Neural progenitor cell (in vitro differentiated cells): ENCODE data around the gene ERCC6L. TPM values are rescaled to one million over a fixed set of nuclear protein-coding genes. Genes with fewer than 3 reads are reported as not detected.

ENCODE experiments used
- DNase-seq: peaks from one replicate; pipeline ENCODE4 v3.0.0-alpha.2; 2016; ENCODE audit warnings: low spot score
- H2AFZ ChIP-seq: fragments of 200-600 bp; sonication (generic); replicated peaks from 2 replicates; pipeline ENCODE4 v1.6.1; 2016; ENCODE audit warnings: antibody characterized with exemption
- H3F3A ChIP-seq: fragments of 200-600 bp; sonication (generic); 2 replicates; pipeline ENCODE4 v1.6.1; 2016; ENCODE audit warnings: antibody characterized with exemption, low read depth
- H3K27ac ChIP-seq: fragments of 200-600 bp; sonication (generic); 2 replicates; pipeline ENCODE4 v1.5.1; 2016; ENCODE audit warnings: mild to moderate bottlenecking
- H3K27me3 ChIP-seq: fragments of 200-600 bp; sonication (generic); 2 replicates; pipeline ENCODE4 v1.6.1; 2016; ENCODE audit warnings: mild to moderate bottlenecking, moderate library complexity
- H3K36me3 ChIP-seq: fragments of 200-600 bp; sonication (generic); 2 replicates; pipeline ENCODE4 v1.5.1; 2016
- H3K4me1 ChIP-seq: fragments of 200-600 bp; sonication (generic); 2 replicates; pipeline ENCODE4 v1.6.1; 2016; ENCODE audit warnings: mixed run types
- H3K4me2 ChIP-seq: fragments of 200-600 bp; sonication (generic); 2 replicates; pipeline ENCODE4 v1.6.1; 2016
- H3K4me3 ChIP-seq: fragments of 200-600 bp; sonication (generic); 2 replicates; pipeline ENCODE4 v1.5.1; 2016
- H3K79me2 ChIP-seq: fragments of 200-600 bp; sonication (generic); 2 replicates; pipeline ENCODE4 v1.6.1; 2016; ENCODE audit warnings: low read depth
- H3K9ac ChIP-seq: fragments of 200-600 bp; sonication (generic); 2 replicates; pipeline ENCODE4 v1.6.1; 2016
- H3K9me3 ChIP-seq: fragments of 200-600 bp; sonication (generic); 2 replicates; pipeline ENCODE4 v1.5.1; 2016; ENCODE audit warnings: low read depth
- H4K20me1 ChIP-seq: fragments of 200-600 bp; sonication (generic); 2 replicates; pipeline ENCODE4 v1.6.1; 2016; ENCODE audit warnings: low read depth
- H3K27ac Mint-ChIP-seq: 3 replicates; pipeline ENCODE4 v1.8.0; 2021; ENCODE audit warnings: mixed read lengths
- H3K27me3 Mint-ChIP-seq: 2 replicates; pipeline ENCODE4 v1.8.0; 2022; ENCODE audit warnings: low read depth, mild to moderate bottlenecking, inconsistent platforms, moderate library complexity, mixed read lengths; ENCODE audit not compliant: insufficient read depth
- H3K36me3 Mint-ChIP-seq: 3 replicates; pipeline ENCODE4 v1.8.0; 2021; ENCODE audit warnings: mixed read lengths
- H3K4me1 Mint-ChIP-seq: 3 replicates; pipeline ENCODE4 v1.8.0; 2021; ENCODE audit warnings: mixed read lengths
- H3K4me3 Mint-ChIP-seq: 3 replicates; pipeline ENCODE4 v1.8.0; 2021; ENCODE audit warnings: mild to moderate bottlenecking, moderate library complexity, mixed read lengths
- H3K9me3 Mint-ChIP-seq: 3 replicates; pipeline ENCODE4 v1.8.0; 2020; ENCODE audit warnings: mixed read lengths
- EZH2 ChIP-seq: fragments of 200-600 bp; sonication (generic); IDR thresholded peaks from 2 replicates; pipeline ENCODE4 v1.6.1; 2017; ENCODE audit warnings: antibody characterized with exemption, mild to moderate bottlenecking, moderate library complexity
- EZH2phosphoT487 ChIP-seq: fragments of 200-600 bp; sonication (generic); IDR thresholded peaks from 2 replicates; pipeline ENCODE4 v1.6.1; 2017; ENCODE audit warnings: antibody characterized with exemption
- total RNA-seq: library from RNA; depleted of rRNA; stranded (reverse); fragments of >200 nt; gene quantifications from 2 replicates; pipeline ENCODE4 v1.2.3, GENCODE V29; 2015; ENCODE audit warnings: low replicate concordance
- TF ChIP-seq, protein P1 (sequence below): fragments of 200-600 bp; sonication (generic); IDR thresholded peaks from 2 replicates; pipeline ENCODE4 v1.5.1; 2017; ENCODE audit warnings: antibody characterized with exemption, mild to moderate bottlenecking

The ERCC6L gene
- total RNA-seq, 1 donor from 2014 or later = 34.5 TPM

DNA sequence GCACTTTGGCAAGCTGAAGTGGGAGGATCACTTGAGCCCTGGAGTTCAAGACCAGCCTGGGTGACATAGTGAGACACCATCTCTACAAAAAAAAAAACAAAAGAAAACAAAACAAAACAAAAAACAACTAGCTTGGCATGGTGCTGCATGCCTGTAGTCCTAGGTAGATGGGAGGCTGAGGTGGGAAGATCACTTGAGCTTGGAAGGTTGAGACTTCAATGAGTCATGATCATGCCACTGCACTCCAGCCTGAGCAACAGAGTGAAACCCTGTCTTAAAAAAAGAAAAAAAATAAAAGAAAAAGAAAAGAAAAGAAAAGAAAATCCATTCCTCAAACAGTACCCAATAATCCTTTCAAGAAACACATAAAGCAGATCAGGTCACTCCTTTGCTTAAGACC is 14.9 kb upstream of the ERCC6L start:
- H4K20me1 ChIP-seq = no peaks in the 10 kb centered on the region
- H3F3A ChIP-seq = peaks cover 11% of the 10 kb centered on the region
- H3K4me2 ChIP-seq = no peak overlapping the region
- Mint-ChIP-seq H3K36me3 (no peaks in the 10 kb centered on the region), H3K4me3 (no peak overlapping the region), H3K27me3 (peaks cover 4% of the 10 kb centered on the region), H3K9me3 (peaks cover 3% of the 10 kb centered on the region), H3K4me1 (peaks cover 19% of the 10 kb centered on the region), H3K27ac (no peak overlapping the region)
- H3K79me2 ChIP-seq = no peaks in the 10 kb centered on the region
- TF ChIP-seq, protein P1, sequence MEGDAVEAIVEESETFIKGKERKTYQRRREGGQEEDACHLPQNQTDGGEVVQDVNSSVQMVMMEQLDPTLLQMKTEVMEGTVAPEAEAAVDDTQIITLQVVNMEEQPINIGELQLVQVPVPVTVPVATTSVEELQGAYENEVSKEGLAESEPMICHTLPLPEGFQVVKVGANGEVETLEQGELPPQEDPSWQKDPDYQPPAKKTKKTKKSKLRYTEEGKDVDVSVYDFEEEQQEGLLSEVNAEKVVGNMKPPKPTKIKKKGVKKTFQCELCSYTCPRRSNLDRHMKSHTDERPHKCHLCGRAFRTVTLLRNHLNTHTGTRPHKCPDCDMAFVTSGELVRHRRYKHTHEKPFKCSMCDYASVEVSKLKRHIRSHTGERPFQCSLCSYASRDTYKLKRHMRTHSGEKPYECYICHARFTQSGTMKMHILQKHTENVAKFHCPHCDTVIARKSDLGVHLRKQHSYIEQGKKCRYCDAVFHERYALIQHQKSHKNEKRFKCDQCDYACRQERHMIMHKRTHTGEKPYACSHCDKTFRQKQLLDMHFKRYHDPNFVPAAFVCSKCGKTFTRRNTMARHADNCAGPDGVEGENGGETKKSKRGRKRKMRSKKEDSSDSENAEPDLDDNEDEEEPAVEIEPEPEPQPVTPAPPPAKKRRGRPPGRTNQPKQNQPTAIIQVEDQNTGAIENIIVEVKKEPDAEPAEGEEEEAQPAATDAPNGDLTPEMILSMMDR = no peak
- no peak overlapping the region for H3K9ac ChIP-seq
- no peak overlapping the region for H3K27ac ChIP-seq
- H3K4me3 ChIP-seq = no peak overlapping the region
- H3K36me3 ChIP-seq = no peaks in the 10 kb centered on the region
- no peak for DNase-seq
- H3K4me1 ChIP-seq = peaks cover 5% of the 10 kb centered on the region
- H3K9me3 ChIP-seq = no peaks in the 10 kb centered on the region
- no peak overlapping the region for H2AFZ ChIP-seq
- H3K27me3 ChIP-seq = no peaks in the 10 kb centered on the region

DNA sequence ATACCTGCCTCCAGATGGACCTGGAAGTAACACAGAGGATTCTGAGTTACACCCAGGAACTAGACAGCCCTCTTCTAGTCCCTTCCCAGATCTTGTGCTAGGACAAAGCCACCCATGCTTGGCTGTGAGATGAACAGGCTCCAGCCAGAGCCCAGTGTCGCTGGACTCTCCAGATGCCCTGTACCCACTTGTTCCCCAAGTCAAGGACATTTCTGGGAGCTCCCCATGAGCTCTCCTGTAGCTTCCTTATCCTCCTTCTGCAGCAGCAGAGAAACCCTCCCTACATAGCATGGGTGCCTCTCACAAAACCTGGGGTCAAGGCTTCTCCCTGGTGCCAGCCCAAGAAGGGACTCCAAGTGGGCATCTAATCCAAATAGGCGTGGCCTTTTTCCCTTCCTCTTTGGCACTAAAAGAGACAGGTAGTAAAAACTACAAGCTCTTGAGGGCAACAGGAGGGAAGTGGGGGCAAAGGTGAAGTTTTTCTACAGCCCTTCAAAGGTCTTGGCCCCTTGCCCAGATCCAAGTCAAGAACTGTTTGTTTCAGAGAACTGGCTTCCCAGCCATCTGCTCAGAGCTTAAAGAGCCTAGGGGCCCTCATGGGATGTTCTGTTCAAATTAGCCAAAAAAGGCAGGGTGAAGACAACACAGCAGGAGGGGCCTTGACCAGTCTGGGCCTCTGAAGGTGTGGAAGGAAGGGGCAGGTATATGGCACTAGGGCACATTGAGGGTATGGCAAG is 8.5 kb upstream of the ERCC6L start:
- Histone ChIP-seq H4K20me1 (no peaks in the 10 kb centered on the region), H3F3A (no peaks in the 10 kb centered on the region), H2AFZ (no peak overlapping the region), H3K4me1 (no peaks in the 10 kb centered on the region), H3K27me3 (no peaks in the 10 kb centered on the region), H3K79me2 (no peaks in the 10 kb centered on the region), H3K27ac (no peak overlapping the region), H3K4me3 (no peak overlapping the region), H3K9me3 (no peaks in the 10 kb centered on the region), H3K9ac (no peak overlapping the region), H3K4me2 (no peak overlapping the region), H3K36me3 (no peaks in the 10 kb centered on the region)
- Mint-ChIP-seq H3K27me3 (peaks cover 4% of the 10 kb centered on the region), H3K4me3 (no peak overlapping the region), H3K27ac (no peak overlapping the region), H3K9me3 (no peaks in the 10 kb centered on the region), H3K4me1 (peaks cover 4% of the 10 kb centered on the region), H3K36me3 (no peaks in the 10 kb centered on the region)
- TF ChIP-seq EZH2 (no peak), EZH2phosphoT487 (no peak)
- TF ChIP-seq, protein P1 = no peak
- no peak for DNase-seq

DNA sequence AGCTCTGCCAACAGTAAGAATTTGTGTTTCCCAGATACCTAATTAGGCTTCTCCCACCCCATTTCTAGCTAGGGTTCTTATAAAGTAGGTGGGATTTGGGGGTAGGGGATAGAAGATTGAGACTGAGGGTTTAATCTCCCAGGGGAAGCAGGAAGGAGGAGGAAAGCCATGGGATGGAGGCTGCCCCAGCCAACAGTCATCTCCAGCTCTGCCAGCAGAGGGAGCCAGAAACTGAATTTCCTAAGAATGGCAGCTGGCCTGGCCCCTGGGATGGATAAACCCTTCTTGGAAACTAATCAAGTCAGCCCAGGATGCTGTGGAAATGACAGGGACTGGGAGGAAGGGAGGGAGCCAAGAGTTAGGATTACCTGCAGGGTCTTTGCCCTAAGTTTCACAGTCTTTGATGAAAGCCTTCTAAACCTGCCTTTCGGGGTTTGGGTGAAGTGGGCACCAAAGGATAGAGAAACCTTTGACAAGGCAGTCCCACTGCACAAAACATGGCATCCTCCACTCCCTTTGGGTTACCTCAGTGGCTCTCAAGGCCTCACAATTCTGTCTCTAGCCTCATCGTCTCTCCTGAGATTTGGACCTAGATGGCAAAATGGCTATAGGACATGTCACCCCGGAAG is 6.7 kb upstream of the ERCC6L start:
- Histone ChIP-seq H3K4me1 (no peaks in the 10 kb centered on the region), H4K20me1 (no peaks in the 10 kb centered on the region), H3F3A (no peaks in the 10 kb centered on the region), H3K4me2 (no peak overlapping the region), H3K27me3 (no peaks in the 10 kb centered on the region), H3K36me3 (no peaks in the 10 kb centered on the region), H2AFZ (no peak overlapping the region), H3K27ac (no peak overlapping the region), H3K9ac (no peak overlapping the region), H3K4me3 (no peak overlapping the region), H3K79me2 (no peaks in the 10 kb centered on the region), H3K9me3 (no peaks in the 10 kb centered on the region)
- H3K4me1 Mint-ChIP-seq = peaks cover 4% of the 10 kb centered on the region
- H3K27ac Mint-ChIP-seq = no peak overlapping the region
- TF ChIP-seq, protein P1 = peak; percentile 70
- no peak for TF ChIP-seq EZH2
- no peak overlapping the region for H3K4me3 Mint-ChIP-seq
- H3K9me3 Mint-ChIP-seq = no peaks in the 10 kb centered on the region
- peaks cover 8% of the 10 kb centered on the region for H3K27me3 Mint-ChIP-seq
- peak; percentile 71 for DNase-seq
- H3K36me3 Mint-ChIP-seq = no peaks in the 10 kb centered on the region
